Measurements from ENCODE around the gene AP3D1.
A peak's percentile ranks its signal among the peaks of the same experiment; 100 is the strongest.
"Not testable (repeated sequence)": the region's sequence is repeated elsewhere in the genome, so short reads cannot be mapped to it uniquely, and the experiment has no call there.

AP3D1 gene

GRCh38 chr19:2108251-2109016, 42.9 kb downstream of the AP3D1 start:
- no peak for DNase-seq

- DNase-seq: no peak
These were observed 48.2 kb downstream of the AP3D1 start for GRCh38 chr19:2103045-2103707.

- DNase-seq: no peak
These were observed 49.7 kb downstream of the AP3D1 start for GRCh38 chr19:2101417-2102335.

GRCh38 chr19:2100719-2101061, 50.7 kb downstream of the AP3D1 start:
- DNase-seq: no peak

GRCh38 chr19:2099937-2100718, 51.2 kb downstream of the AP3D1 start:
- DNase-seq: no peak

GRCh38 chr19:2099054-2099501, 52.3 kb downstream of the AP3D1 start:
- no peak for DNase-seq

- no peak for DNase-seq
These were observed 53.5 kb downstream of the AP3D1 start for GRCh38 chr19:2097886-2098327.

GRCh38 chr19:2097203-2097885, 54.0 kb downstream of the AP3D1 start:
- DNase-seq: no peak

GRCh38 chr19:2096480-2097202, 54.7 kb downstream of the AP3D1 start, which contains the start of gene IZUMO4:
IZUMO4 (plus strand) TSS chr19:2096915; CDS start chr19:2096946, 31 bp downstream.
- peak; percentile 78 for DNase-seq

GRCh38 chr19:2096034-2096479, 55.3 kb downstream of the AP3D1 start, which contains the start of gene MOB3A:
MOB3A (minus strand) TSS chr19:2096326; CDS start chr19:2078560, 17,766 bp downstream.
- DNase-seq: peak; percentile 76

- DNase-seq: not testable (repeated sequence)
These were observed 59.3 kb downstream of the AP3D1 start for GRCh38 chr19:2091926-2092525.

- DNase-seq: no peak
These were observed 61.7 kb downstream of the AP3D1 start for GRCh38 chr19:2089727-2090053.

GRCh38 chr19:2089001-2089711, 62.2 kb downstream of the AP3D1 start:
- DNase-seq: no peak

GRCh38 chr19:2087621-2088100, 63.7 kb downstream of the AP3D1 start:
- no peak for DNase-seq

- DNase-seq: not testable (repeated sequence)
These were observed 64.4 kb downstream of the AP3D1 start for GRCh38 chr19:2086695-2087620.

- DNase-seq: no peak
These were observed 66.2 kb downstream of the AP3D1 start for GRCh38 chr19:2084993-2085720.

GRCh38 chr19:2083174-2083854, 68.1 kb downstream of the AP3D1 start:
- DNase-seq: no peak

Data from NCI-H1694 treated with DMSO at 0.1 percent for 48 hours (cell line).